ENCODE data around the gene FBXO45. TPM values are rescaled to one million over a fixed set of nuclear protein-coding genes. Genes with fewer than 3 reads are reported as not detected.
A peak's percentile ranks its signal among the peaks of the same experiment; 100 is the strongest.
"Not testable (repeated sequence)": the region's sequence is repeated elsewhere in the genome, so short reads cannot be mapped to it uniquely, and the experiment has no call there.

The FBXO45 gene
- total RNA-seq, 1 experiment from 2014 or later = 23.2 TPM

DNA sequence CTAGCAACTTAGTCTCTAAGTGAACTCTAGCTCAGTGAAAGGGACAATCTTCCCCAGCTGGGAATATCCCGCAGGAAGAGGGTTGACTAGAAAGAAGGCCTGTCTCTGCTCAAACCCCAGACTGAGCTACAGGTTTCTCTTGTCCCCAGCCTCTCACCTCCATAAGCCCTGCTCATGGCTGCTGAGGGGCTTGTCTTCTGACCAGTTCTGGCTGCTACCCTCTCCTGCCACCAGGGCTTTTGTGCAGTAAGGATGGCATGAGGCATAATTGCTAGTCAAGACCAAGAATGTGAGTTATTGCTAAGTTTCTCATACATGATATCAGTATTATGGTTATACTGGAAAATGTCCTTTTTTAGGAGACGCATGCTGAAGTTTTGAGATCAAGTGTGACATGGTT, 21.4 kb upstream of the FBXO45 start:
- POLR2A ChIA-PET = no interaction called here
- no peak for DNase-seq (ENCODE audit: low read depth, low spot score)
- Histone ChIP-seq H3K79me2 (ENCODE audit: insufficient read depth, low read length) (no peaks in the 10 kb centered on the region), H4K20me1 (ENCODE audit: insufficient read depth) (no peaks in the 10 kb centered on the region), H3K27me3 (ENCODE audit: insufficient read depth, low read length) (no peaks in the 10 kb centered on the region), H3K4me1 (ENCODE audit: control insufficient read depth in 1 of 2, insufficient read depth in 2 of 2, low read length in 2 of 2) (no peaks in the 10 kb centered on the region), H3K9me3 (ENCODE audit: control insufficient read depth in 1 of 2, insufficient read depth in 1 of 2, low read depth in 1 of 2, low read length in 2 of 2) (no peaks in the 10 kb centered on the region), H3K9me2 (ENCODE audit: insufficient read depth) (no peaks in the 10 kb centered on the region), H3K4me2 (ENCODE audit: low read length) (no peak overlapping the region), H3K9ac (ENCODE audit: low read length) (no peak overlapping the region), H3K36me3 (ENCODE audit: control insufficient read depth in 1 of 2, insufficient read depth in 2 of 2, low read length in 2 of 2) (no peaks in the 10 kb centered on the region), H3K27ac (ENCODE audit: low read depth, low read length) (no peak overlapping the region), H3K4me3 (replicated peaks in 1 of 2; ENCODE audit: low read depth in 1 of 2, low read length in 2 of 2) (no peak overlapping the region), H2AFZ (ENCODE audit: low read depth, low read length, poor library complexity, severe bottlenecking) (no peak overlapping the region)
- RAD21 ChIA-PET (ENCODE audit: low non-redundant PET in 1 of 2, low total read pairs in 2 of 2, uncharacterized antibody in 2 of 2, unreplicated experiment in 2 of 2) = no interaction called here
- intact Hi-C loops (cut with micrococcal nuclease) = no loop called here
- TF ChIP-seq, protein P1, sequence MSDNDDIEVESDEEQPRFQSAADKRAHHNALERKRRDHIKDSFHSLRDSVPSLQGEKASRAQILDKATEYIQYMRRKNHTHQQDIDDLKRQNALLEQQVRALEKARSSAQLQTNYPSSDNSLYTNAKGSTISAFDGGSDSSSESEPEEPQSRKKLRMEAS (IDR thresholded peaks at IDR 0.05) = no peak
- TF ChIP-seq YY1 (IDR thresholded peaks at IDR 0.05; ENCODE audit: extremely low read depth, insufficient replicate concordance, low read depth, low read length) (no peak), POLR2AphosphoS5 (IDR thresholded peaks at IDR 0.05; ENCODE audit: low read depth, low read length) (no peak)
- TF ChIP-seq, protein P2, sequence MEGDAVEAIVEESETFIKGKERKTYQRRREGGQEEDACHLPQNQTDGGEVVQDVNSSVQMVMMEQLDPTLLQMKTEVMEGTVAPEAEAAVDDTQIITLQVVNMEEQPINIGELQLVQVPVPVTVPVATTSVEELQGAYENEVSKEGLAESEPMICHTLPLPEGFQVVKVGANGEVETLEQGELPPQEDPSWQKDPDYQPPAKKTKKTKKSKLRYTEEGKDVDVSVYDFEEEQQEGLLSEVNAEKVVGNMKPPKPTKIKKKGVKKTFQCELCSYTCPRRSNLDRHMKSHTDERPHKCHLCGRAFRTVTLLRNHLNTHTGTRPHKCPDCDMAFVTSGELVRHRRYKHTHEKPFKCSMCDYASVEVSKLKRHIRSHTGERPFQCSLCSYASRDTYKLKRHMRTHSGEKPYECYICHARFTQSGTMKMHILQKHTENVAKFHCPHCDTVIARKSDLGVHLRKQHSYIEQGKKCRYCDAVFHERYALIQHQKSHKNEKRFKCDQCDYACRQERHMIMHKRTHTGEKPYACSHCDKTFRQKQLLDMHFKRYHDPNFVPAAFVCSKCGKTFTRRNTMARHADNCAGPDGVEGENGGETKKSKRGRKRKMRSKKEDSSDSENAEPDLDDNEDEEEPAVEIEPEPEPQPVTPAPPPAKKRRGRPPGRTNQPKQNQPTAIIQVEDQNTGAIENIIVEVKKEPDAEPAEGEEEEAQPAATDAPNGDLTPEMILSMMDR (IDR thresholded peaks at IDR 0.05 in 2 of 3, conservative IDR thresholded peaks at IDR 0.05 in 1 of 3; ENCODE audit: borderline replicate concordance in 1 of 3, insufficient read depth in 1 of 3, low read depth in 2 of 3, low read length in 2 of 3) = 0 out of 6 replicates have a peak, but pooled peaks of 2 of the 3 experiments have one; percentile 4 to 19
- peak; percentile 66; the same call in 1 of the 2 replicates for ATAC-seq
- BruUV-seq (replicated peaks) = no TSS peak
- CTCF ChIA-PET = no interaction called here

DNA sequence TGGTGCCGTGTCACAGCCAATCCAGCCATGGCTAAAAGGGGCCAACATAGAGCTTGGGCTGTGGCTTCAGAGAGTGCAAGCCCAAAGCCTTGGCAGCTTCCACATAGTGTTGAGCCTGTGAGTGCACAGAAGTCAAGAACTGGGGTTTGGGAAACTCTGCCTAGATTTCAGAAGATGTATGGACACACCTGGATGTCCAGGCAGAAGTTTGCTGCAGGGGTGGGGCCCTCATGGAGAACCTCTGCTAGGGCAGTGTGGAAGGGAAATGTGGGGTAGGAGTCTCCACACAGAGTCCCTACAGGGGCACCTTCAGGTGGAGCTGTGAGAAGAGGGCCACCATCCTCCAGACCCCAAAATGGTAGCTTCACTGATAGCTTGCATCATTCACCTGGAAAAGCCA, 19.1 kb upstream of the FBXO45 start:
- H3K36me3 ChIP-seq (ENCODE audit: control insufficient read depth in 1 of 2, insufficient read depth in 2 of 2, low read length in 2 of 2); H3K9ac ChIP-seq (ENCODE audit: low read length); ATAC-seq; H3K9me2 ChIP-seq (ENCODE audit: insufficient read depth); H3K27ac ChIP-seq (ENCODE audit: low read depth, low read length); H3K4me2 ChIP-seq (ENCODE audit: low read length); H3K4me1 ChIP-seq (ENCODE audit: control insufficient read depth in 1 of 2, insufficient read depth in 2 of 2, low read length in 2 of 2); BruUV-seq (replicated peaks); POLR2A ChIA-PET; DNase-seq (ENCODE audit: low read depth, low spot score); H3K79me2 ChIP-seq (ENCODE audit: insufficient read depth, low read length); H3K27me3 ChIP-seq (ENCODE audit: insufficient read depth, low read length); H3K4me3 ChIP-seq (replicated peaks in 1 of 2; ENCODE audit: low read depth in 1 of 2, low read length in 2 of 2); H2AFZ ChIP-seq (ENCODE audit: low read depth, low read length, poor library complexity, severe bottlenecking); RAD21 ChIA-PET (ENCODE audit: low non-redundant PET in 1 of 2, low total read pairs in 2 of 2, uncharacterized antibody in 2 of 2, unreplicated experiment in 2 of 2); H4K20me1 ChIP-seq (ENCODE audit: insufficient read depth); intact Hi-C loops (cut with micrococcal nuclease); H3K9me3 ChIP-seq (ENCODE audit: control insufficient read depth in 1 of 2, insufficient read depth in 1 of 2, low read depth in 1 of 2, low read length in 2 of 2); CTCF ChIA-PET: not testable (repeated sequence)

DNA sequence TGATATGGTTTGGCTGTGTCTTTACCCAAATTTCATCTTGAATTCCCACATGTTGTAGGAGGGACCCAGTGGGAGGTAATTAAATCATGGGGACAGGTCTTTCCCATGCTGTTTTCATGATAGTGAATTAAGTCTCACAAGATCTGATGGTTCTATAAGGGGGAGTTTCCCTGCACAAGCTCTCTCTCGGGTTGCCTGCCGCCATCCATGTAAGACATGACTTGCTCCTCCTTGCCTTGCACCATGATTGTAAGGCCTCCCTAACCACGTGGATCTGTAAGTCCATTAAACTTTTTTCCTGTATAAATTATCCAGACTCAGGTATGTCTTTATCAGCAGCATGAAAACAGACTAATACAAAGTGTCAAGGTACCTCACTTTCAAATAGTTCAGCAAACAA, 18.3 kb upstream of the FBXO45 start:
- H3K27ac ChIP-seq (ENCODE audit: low read depth, low read length); POLR2A ChIA-PET; intact Hi-C loops (cut with micrococcal nuclease); H3K9ac ChIP-seq (ENCODE audit: low read length); H2AFZ ChIP-seq (ENCODE audit: low read depth, low read length, poor library complexity, severe bottlenecking); H4K20me1 ChIP-seq (ENCODE audit: insufficient read depth); H3K9me3 ChIP-seq (ENCODE audit: control insufficient read depth in 1 of 2, insufficient read depth in 1 of 2, low read depth in 1 of 2, low read length in 2 of 2); ATAC-seq; H3K4me1 ChIP-seq (ENCODE audit: control insufficient read depth in 1 of 2, insufficient read depth in 2 of 2, low read length in 2 of 2); RAD21 ChIA-PET (ENCODE audit: low non-redundant PET in 1 of 2, low total read pairs in 2 of 2, uncharacterized antibody in 2 of 2, unreplicated experiment in 2 of 2); CTCF ChIA-PET; H3K4me2 ChIP-seq (ENCODE audit: low read length); H3K79me2 ChIP-seq (ENCODE audit: insufficient read depth, low read length); H3K36me3 ChIP-seq (ENCODE audit: control insufficient read depth in 1 of 2, insufficient read depth in 2 of 2, low read length in 2 of 2); DNase-seq (ENCODE audit: low read depth, low spot score); BruUV-seq (replicated peaks); H3K4me3 ChIP-seq (replicated peaks in 1 of 2; ENCODE audit: low read depth in 1 of 2, low read length in 2 of 2); H3K27me3 ChIP-seq (ENCODE audit: insufficient read depth, low read length); H3K9me2 ChIP-seq (ENCODE audit: insufficient read depth): not testable (repeated sequence)

All from HCT116 (cell line).